ENCODE measurements around the gene ANTXR1.

GRCh38 chr2:69260666-69261065 lies 247.7 kb downstream of the ANTXR1 start:
- no peak for TF ChIP-seq EZH2 (IDR thresholded peaks at IDR 0.05; ENCODE audit: insufficient read depth, poor library complexity, severe bottlenecking)
- TF ChIP-seq EZH2phosphoT487 (IDR thresholded peaks at IDR 0.05; ENCODE audit: insufficient read depth, low read depth), result no peak
